Panc1 (cell line): Measurements from ENCODE around the gene COX6A1. TPM values are rescaled to one million over a fixed set of nuclear protein-coding genes. Genes with fewer than 3 reads are reported as not detected.
A peak's percentile ranks its signal among the peaks of the same experiment; 100 is the strongest.

Source experiments
- ATAC-seq: fragments of 200-7000 bp; cut with Tn5 transposase; 2 replicates; pipeline ENCODE4 v1.9.1; 2020; ENCODE audit warnings: mild to moderate bottlenecking, moderate library complexity
- BruUV-seq: library from RNA; stranded (reverse); fragments of 400-500 nt; replicated peaks from 2 replicates; lab custom pipeline; 2021; lab: Mats Ljungman, UMichigan
- CTCF ChIA-PET: fragments of 300-600 bp; sonication (Branson Sonifier 250); formaldehyde crosslinking; loops from one replicate; lab custom pipeline; 2022; ENCODE audit warnings: antibody characterized with exemption; lab: Charles Lee
- POLR2A ChIA-PET: fragments of 300-600 bp; sonication (Branson Sonifier 250); formaldehyde crosslinking; loops from one replicate; lab custom pipeline; 2022; ENCODE audit warnings: antibody characterized with exemption; lab: Charles Lee
- DNase-seq: peaks from one replicate; pipeline ENCODE4 v3.0.0-alpha.2; 2010; ENCODE audit warnings: low read depth, low spot score
- H3K27ac ChIP-seq: 2 replicates; pipeline ENCODE4 v1.5.1; 2011; ENCODE audit warnings: mild to moderate bottlenecking, low read length, inconsistent platforms
- H3K27me3 ChIP-seq: fragments of 200-500 bp; sonication (Bioruptor generic); 2 replicates; pipeline ENCODE4 v1.6.0; 2014; ENCODE audit warnings: low read length, inconsistent platforms; ENCODE audit not compliant: control insufficient read depth, insufficient read depth
- H3K36me3 ChIP-seq: fragments of 200-500 bp; sonication (Bioruptor generic); 2 replicates; pipeline ENCODE4 v1.5.1; 2014; ENCODE audit warnings: inconsistent platforms, mild to moderate bottlenecking, low read length, moderate library complexity; ENCODE audit not compliant: control insufficient read depth, insufficient read depth
- H3K4me1 ChIP-seq: 2 replicates; pipeline ENCODE4 v1.5.1; 2011; ENCODE audit warnings: inconsistent platforms, mild to moderate bottlenecking, low read length, moderate library complexity; ENCODE audit not compliant: control insufficient read depth, insufficient read depth
- H3K4me3 ChIP-seq, 2 experiments: 2 replicates each; pipeline ENCODE4 v1.5.1; 2011 to 2012; ENCODE audit warnings: low read depth in 2 of 2, low read length in 2 of 2, mild to moderate bottlenecking in 2 of 2, inconsistent platforms in 1 of 2, moderate library complexity in 1 of 2
- H3K9me3 ChIP-seq: fragments of 200-500 bp; sonication (Bioruptor generic); 2 replicates; pipeline ENCODE4 v1.5.1; 2014; ENCODE audit warnings: low read depth, mild to moderate bottlenecking, inconsistent platforms, low read length, moderate library complexity; ENCODE audit not compliant: control insufficient read depth, insufficient read depth
- POLR2AphosphoS5 ChIP-seq: IDR thresholded peaks from 2 replicates; pipeline ENCODE4 v1.6.1; 2012; ENCODE audit warnings: mild to moderate bottlenecking, low read depth, low read length, moderate library complexity
- SIN3A ChIP-seq: IDR thresholded peaks from 2 replicates; pipeline ENCODE4 v1.6.1; 2012; ENCODE audit warnings: low read depth, mild to moderate bottlenecking, low read length, moderate library complexity, borderline replicate concordance; ENCODE audit not compliant: insufficient read depth
- TCF7L2 ChIP-seq: IDR thresholded peaks from 2 replicates; pipeline ENCODE4 v1.6.1; 2011; ENCODE audit warnings: mild to moderate bottlenecking, low read depth, low read length, inconsistent platforms
- in situ Hi-C: cut with HindIII; loops from 2 replicates; pipeline ENCODE4 v1.10.0; 2016; ENCODE audit warnings: low sequenced_read_pairs, low pct_unique_long_range_greater_than_20kb
- intact Hi-C: fragments of 100-400 bp; cut with micrococcal nuclease; formaldehyde crosslinking; loops from one replicate; pipeline ENCODE4 v1.10.0; 2022; ENCODE audit not compliant: unreplicated experiment
- total RNA-seq: library from RNA; stranded (reverse); gene quantifications from one replicate; pipeline ENCODE4 v1.2.1, GENCODE V29; 2021; ENCODE audit not compliant: unreplicated experiment
- TF ChIP-seq, protein P1 (sequence below): fragments of 450-650 bp; IDR thresholded peaks from 2 replicates; pipeline ENCODE4 v1.5.1; 2017; ENCODE audit warnings: mild to moderate bottlenecking
- TF ChIP-seq, protein P2 (sequence below), 2 experiments: IDR thresholded peaks; 2 replicates each; pipeline ENCODE4 v1.6.1; 2011 to 2012; ENCODE audit warnings: low read depth in 2 of 2, control low read depth in 1 of 2, low read length in 1 of 2, mild to moderate bottlenecking in 1 of 2, moderate library complexity in 1 of 2; ENCODE audit not compliant: insufficient read depth in 1 of 2

COX6A1 gene
- total RNA-seq, 1 experiment from 2014 or later, result 557 TPM

DNA sequence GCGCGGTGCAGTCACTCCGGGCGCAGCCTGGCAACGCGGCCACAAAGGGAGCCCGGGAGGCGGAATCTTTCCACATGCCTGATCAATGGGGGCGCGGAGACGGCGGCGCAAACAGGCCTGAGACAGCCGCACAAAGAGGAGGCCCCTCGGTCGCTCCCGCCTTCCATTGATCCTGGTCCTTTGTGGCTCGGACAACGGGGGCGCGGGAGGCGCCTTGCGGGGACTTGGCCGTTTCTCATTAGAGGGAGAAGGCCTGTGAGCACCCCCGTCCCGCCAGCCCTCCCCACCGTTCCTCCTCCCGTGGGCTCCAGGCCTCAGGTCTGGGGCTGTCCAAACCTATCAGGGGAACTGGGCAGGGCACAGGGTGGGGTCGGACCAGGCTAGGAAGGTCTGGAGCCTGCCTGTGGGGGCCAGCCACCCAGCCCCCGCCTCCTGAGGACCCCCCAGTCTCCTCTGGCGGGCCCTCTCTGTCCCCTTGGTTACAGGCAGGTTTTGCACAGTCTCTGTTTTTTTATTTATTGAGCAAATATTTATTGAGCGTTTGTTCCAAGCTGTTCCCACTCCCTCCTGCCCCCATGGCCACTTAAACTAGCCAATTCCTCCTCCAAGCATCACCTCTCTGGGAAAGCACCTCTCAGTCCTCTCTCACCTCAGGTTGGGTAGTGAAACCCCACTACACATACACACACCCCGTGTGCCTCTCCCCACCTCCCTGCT is 39.9 kb upstream of the COX6A1 start:
- ATAC-seq (no peak), DNase-seq (no peak)
- BruUV-seq, result no TSS peak
- H3K27me3 ChIP-seq, result no peaks in the 10 kb centered on the region
- no peaks in the 10 kb centered on the region for H3K4me1 ChIP-seq
- CTCF ChIA-PET, result no interaction called here
- in situ Hi-C loops, result no loop called here
- H3K36me3 ChIP-seq, result no peaks in the 10 kb centered on the region
- no peak overlapping the region for H3K4me3 ChIP-seq
- intact Hi-C loops, result no loop called here
- no peaks in the 10 kb centered on the region for H3K9me3 ChIP-seq
- TF ChIP-seq, protein P1, sequence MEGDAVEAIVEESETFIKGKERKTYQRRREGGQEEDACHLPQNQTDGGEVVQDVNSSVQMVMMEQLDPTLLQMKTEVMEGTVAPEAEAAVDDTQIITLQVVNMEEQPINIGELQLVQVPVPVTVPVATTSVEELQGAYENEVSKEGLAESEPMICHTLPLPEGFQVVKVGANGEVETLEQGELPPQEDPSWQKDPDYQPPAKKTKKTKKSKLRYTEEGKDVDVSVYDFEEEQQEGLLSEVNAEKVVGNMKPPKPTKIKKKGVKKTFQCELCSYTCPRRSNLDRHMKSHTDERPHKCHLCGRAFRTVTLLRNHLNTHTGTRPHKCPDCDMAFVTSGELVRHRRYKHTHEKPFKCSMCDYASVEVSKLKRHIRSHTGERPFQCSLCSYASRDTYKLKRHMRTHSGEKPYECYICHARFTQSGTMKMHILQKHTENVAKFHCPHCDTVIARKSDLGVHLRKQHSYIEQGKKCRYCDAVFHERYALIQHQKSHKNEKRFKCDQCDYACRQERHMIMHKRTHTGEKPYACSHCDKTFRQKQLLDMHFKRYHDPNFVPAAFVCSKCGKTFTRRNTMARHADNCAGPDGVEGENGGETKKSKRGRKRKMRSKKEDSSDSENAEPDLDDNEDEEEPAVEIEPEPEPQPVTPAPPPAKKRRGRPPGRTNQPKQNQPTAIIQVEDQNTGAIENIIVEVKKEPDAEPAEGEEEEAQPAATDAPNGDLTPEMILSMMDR, result no peak
- TF ChIP-seq POLR2AphosphoS5 (no peak), TCF7L2 (no peak), SIN3A (no peak)
- TF ChIP-seq, protein P2, sequence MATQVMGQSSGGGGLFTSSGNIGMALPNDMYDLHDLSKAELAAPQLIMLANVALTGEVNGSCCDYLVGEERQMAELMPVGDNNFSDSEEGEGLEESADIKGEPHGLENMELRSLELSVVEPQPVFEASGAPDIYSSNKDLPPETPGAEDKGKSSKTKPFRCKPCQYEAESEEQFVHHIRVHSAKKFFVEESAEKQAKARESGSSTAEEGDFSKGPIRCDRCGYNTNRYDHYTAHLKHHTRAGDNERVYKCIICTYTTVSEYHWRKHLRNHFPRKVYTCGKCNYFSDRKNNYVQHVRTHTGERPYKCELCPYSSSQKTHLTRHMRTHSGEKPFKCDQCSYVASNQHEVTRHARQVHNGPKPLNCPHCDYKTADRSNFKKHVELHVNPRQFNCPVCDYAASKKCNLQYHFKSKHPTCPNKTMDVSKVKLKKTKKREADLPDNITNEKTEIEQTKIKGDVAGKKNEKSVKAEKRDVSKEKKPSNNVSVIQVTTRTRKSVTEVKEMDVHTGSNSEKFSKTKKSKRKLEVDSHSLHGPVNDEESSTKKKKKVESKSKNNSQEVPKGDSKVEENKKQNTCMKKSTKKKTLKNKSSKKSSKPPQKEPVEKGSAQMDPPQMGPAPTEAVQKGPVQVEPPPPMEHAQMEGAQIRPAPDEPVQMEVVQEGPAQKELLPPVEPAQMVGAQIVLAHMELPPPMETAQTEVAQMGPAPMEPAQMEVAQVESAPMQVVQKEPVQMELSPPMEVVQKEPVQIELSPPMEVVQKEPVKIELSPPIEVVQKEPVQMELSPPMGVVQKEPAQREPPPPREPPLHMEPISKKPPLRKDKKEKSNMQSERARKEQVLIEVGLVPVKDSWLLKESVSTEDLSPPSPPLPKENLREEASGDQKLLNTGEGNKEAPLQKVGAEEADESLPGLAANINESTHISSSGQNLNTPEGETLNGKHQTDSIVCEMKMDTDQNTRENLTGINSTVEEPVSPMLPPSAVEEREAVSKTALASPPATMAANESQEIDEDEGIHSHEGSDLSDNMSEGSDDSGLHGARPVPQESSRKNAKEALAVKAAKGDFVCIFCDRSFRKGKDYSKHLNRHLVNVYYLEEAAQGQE (IDR thresholded peaks at IDR 0.05; ENCODE audit: insufficient read depth in 1 of 2, low read depth in 2 of 2, low read length in 1 of 2), result no peak
- POLR2A ChIA-PET, result no interaction called here
- no peak overlapping the region for H3K27ac ChIP-seq

DNA sequence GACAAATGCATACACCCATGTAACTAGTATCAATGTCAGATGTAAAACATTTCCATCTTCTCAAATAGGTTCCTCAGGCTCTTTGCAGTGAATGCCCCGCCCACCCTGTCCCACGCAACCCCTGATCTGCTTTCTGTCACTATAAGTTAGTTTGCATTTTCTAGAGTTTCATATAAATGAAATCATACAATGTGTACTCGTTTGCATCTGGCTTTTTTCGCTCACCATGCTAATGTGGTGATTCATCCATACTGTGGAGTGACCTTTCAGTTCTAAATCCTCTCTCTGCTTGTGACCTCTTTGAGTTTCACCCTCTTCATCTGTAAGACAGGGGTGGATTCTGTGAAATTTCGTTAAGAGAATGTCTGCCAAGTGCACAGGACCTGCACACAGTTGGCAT is 38.4 kb upstream of the COX6A1 start:
- ATAC-seq, result no peak
- H3K4me1 ChIP-seq, result no peaks in the 10 kb centered on the region
- H3K36me3 ChIP-seq, result no peaks in the 10 kb centered on the region
- H3K27me3 ChIP-seq, result no peaks in the 10 kb centered on the region
- H3K4me3 ChIP-seq, result no peak overlapping the region
- intact Hi-C loops (no loop called here), in situ Hi-C loops (no loop called here)
- ChIA-PET CTCF (interaction anchor here (0.6 kb wide), 1 partner anchor 32 kb away, joined by 8 read pairs; no protein-coding TSS in a partner anchor), POLR2A (no interaction called here)
- TF ChIP-seq POLR2AphosphoS5, result no peak
- DNase-seq, result no peak
- no peaks in the 10 kb centered on the region for H3K9me3 ChIP-seq
- H3K27ac ChIP-seq, result no peak overlapping the region
- no TSS peak for BruUV-seq

DNA sequence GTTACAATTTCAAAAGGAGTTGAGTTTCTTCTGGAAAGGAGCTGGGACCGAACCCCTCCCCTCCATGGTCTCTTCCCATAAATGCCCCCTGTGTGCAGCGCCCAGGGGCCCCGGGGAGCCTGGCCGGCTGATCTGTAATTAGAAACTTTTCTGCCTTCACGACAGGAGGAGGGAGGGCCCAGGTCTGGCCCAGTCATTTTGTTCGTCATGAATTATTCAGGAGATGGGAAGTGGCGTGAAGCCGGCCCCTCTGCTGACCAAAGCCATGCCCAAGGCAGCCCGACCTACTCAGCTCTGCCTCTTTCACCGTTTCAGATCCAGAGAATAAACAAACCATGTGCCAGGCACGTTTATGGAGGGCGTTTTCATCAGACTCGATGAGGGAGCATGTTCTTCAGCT is 35.7 kb upstream of the COX6A1 start:
- ChIA-PET POLR2A (no interaction called here), CTCF (interaction anchor here (1.6 kb wide), 1 partner anchor 36 kb away, joined by 4 read pairs; no protein-coding TSS in a partner anchor)
- Histone ChIP-seq H3K27ac (no peak overlapping the region), H3K4me3 (no peak overlapping the region), H3K36me3 (no peaks in the 10 kb centered on the region), H3K9me3 (no peaks in the 10 kb centered on the region), H3K4me1 (no peaks in the 10 kb centered on the region), H3K27me3 (no peaks in the 10 kb centered on the region)
- no peak for DNase-seq
- peak; percentile 19; the same call in 1 of the 2 replicates for ATAC-seq
- in situ Hi-C loops, result no loop called here
- intact Hi-C loops, result no loop called here
- TF ChIP-seq TCF7L2 (no peak), POLR2AphosphoS5 (no peak), SIN3A (no peak)
- TF ChIP-seq, protein P1, result no peak
- TF ChIP-seq, protein P2 (IDR thresholded peaks at IDR 0.05; ENCODE audit: insufficient read depth in 1 of 2, low read depth in 2 of 2, low read length in 1 of 2), result no peak
- no TSS peak for BruUV-seq
